HG03159 (cell line): ENCODE data around the gene SPACA7.
"Not testable (repeated sequence)": the region's sequence is repeated elsewhere in the genome, so short reads cannot be mapped to it uniquely, and the experiment has no call there.

Experiments
- ATAC-seq: cut with Tn5 transposase; IDR thresholded peaks from one replicate; pipeline ENCODE4 v1.9.1; 2021; ENCODE audit warnings: mild to moderate bottlenecking, moderate library complexity; ENCODE audit not compliant: unreplicated experiment

SPACA7 gene

DNA sequence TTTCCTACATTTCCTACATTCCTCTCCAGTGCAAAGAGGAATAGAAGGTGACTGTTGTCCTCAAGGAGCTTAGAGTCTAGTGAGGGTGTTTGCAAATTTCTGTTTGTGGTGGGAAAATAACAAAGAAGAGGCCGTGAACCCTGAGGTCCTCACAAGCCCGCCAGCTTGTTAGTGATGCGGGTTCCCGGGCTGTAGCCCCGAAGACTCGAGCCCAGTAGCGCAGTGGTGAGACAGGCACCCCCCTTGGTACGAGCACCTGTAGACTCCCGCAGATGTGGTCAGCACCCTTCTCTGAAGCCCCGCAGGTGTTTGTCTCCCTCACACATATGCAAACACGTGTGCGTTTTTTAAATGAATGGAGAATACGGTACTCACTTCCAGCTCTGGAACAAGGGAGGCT lies 26.5 kb upstream of the SPACA7 start:
- no peak for ATAC-seq

DNA sequence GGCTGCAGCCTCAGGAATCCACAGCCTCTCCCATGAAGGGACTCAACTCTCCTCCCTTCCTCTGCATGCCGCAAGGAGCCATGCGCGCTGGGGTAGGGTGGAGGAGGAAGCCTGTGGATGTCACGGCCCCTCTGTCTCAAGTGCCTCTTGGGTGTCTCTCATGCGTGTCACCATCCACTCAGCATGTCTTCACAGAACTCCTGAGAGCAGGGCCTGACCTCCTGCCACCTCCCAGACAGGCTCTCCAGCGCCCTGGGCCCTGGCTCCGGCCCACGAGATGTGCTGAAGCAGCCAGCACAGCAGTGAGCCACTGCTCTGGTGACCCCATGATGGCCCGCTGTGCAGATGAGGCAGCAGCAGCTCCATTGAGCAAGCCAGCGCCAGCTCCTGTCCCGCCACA lies 25.9 kb upstream of the SPACA7 start:
- no peak for ATAC-seq

DNA sequence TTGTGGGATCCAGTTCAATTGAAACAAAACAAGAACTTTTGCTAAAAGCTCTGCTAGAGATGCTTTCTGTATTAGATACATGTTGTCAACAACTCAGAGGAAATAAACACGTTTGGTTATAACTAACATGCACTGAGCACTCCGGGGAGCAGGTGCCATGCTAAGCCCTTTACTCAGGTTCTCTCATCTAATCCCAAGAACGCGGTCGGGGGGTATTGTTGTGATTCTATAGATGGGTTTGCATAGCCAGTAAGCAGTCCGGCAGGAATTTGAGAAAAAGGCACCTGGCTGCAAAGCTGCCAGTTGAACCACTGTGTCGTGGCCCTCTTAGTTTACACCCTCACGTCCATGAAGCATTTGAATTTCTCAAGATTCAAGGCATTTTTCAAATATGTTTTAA lies 24.3 kb upstream of the SPACA7 start:
- no peak for ATAC-seq

DNA sequence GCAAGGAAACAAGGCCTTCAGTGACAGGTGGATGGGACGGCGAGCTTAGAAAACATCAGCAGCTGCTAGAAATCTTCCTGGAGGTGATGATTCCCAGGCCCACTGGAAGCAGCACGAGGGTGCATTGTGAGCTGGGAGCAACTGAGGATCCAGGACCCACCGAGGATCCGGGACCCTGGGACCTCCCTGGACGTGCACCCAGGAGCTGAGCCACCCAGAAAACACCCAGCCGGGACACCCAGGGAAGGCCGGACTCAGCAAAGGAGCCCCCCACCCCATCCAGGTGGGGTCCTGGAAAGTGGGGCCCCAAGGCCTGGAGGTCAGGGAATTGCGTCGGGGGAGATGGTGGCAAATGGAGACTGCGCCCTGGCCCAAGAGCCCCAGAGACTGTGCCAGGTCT lies 22.3 kb upstream of the SPACA7 start:
- no peak for ATAC-seq

DNA sequence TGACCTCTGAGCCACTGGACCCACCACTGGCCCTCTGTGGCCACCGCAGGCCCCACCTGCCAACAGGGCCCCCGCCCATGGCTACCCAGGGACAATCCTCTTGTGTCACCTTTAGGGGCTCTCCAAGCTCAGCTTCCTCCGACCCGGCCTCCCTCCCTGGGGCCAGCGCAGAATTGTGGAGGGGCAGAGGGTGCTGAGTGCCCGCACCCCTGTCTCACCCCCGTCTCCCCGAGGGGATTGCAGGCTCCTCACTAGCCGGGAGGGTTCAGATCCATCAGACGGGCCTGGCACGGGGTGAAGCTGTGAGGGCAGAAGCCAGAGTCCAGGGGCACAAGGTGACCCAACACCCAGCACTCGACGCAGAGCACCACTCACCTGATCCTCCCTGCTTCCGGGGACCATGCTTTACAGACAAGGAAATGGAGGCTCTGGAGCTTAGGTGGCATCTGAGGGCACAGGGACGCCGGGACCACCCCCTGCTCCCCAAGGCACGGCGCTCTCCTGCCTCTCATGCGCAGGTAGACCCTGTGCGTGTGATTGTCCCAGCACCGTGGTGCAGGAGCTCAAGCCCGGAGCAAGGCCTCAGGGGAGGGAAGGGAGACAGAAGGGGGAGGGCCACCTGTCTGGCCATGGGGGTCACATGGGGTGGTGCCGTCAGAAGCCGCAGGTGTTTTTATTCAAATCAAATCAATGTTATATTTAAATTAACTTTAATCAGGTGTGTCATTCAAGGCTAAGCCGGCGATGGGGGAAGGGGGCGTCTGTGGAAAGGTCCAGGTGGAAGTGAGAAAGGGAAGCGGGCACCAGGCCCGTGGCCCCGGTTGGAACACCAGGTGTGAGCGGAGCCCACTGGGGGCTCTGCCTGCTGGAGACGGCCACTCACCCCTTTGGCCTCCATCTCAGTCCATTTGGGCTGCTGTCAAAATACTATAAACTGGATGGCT lies 21.6 kb upstream of the SPACA7 start:
- no peak for ATAC-seq

DNA sequence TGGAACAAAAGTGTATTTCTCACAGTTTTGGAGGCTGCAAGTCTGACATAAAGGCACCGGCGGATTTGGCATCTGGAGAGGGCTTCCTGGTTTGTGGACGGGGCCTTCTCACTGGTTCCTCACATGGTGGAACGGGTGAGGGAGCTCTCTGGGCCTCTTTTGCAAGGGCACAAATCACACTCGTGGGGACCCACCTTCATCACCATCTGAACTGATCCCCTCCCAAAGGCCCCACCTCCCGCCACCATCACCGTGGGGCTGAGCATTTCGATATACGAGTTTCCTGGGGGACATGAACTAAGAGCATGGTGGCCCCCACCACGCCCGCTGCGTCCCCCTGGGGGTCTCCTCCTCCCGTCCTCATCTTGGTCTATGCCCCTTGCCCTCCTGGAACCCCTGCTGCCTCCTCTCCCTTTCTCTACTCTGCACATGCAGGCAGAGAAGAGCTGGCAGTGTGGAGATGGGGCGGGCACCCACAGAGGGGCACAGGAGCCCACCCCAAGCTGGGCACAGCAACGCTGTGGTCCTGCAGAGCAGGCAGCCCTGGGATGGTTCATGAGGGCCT lies 20.8 kb upstream of the SPACA7 start:
- ATAC-seq: no peak

DNA sequence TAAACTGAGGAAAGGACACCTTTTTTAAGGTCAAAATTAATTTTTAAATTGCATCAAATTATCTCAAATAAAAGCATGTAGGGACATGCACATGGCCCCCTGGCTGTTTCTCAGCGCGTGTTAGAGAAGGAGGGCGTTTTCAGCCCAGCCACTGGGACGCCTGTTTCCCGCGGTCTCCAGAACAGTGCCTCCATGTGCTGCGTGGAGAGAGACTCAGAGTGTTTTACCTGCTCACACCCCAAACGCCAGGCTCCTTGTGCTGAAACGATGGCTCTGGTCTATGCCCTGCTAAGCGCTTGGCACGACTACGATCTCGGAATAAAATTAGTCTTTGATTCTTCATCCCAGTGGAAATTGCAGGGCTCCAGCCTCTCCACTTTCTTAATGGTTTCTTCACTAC lies 20.0 kb upstream of the SPACA7 start:
- ATAC-seq: no peak

DNA sequence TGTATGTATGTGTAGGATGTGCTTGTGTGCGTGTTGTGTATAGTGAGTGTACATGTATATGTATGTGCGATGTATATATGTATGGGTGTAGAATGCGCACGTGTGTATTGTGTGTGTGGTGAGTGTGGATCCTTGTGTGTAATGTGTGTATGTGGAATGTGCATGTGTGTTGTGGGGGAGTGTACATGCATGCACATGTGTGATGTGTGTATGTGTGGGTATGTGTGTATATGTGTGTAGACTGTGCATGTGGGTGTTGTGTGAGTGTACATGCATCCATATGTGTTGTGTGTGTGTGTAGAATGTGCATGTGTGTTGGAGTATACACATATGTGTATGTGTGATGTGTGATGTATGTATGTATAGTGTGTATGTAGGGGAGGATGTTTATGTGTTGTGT lies 18.0 kb upstream of the SPACA7 start:
- ATAC-seq: no peak

DNA sequence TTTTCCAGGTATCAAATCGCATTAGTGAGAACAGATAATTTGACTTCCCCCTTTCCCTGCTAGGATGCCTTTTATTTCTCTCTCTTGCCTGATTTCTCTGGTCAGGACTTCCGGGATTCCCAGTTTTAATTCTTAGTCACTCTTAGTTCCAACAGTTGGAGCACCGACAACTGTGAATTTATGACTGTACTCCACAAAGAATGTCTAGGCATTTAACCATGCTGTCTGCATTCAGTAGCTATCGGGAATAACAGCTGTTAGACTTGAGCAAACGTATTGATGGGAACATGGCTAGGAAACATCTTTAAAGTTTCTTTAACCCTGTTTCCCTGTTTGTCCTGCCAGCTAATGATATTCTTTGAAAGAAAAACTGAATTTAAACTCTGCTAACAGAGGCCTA lies 14.1 kb upstream of the SPACA7 start:
- no peak for ATAC-seq

DNA sequence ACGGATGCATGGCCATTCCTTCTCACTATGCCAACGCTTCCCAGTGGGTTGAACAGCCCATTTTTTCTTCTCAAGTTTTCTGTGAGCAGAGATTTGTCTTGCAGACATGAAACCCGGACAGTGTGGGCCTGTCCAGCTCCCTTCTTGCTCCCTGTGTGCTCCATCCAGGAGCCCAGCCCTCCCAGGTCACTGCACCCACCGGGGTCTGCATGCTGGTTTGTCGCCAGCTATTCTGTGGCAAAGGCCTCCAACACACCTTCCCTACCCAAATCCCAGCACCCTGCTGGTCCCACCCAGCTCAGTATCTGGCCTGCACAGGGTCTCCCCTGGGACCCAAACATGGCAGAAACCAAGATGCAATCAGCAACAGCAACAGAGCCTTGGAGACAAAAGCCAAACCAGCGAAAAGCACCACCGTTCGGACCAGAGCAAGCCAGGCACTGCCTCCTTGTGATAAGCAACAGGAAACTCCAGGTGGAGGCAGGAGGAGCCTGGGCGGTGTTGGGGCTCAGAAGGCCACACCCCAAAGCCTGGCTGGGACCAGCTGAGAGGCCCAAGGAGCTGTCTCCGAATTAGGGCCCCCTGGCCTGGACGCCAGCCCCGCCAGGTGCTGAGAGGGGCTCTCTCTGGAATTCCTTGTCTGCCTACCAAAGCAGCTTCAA lies 12.2 kb upstream of the SPACA7 start:
- ATAC-seq: no peak

DNA sequence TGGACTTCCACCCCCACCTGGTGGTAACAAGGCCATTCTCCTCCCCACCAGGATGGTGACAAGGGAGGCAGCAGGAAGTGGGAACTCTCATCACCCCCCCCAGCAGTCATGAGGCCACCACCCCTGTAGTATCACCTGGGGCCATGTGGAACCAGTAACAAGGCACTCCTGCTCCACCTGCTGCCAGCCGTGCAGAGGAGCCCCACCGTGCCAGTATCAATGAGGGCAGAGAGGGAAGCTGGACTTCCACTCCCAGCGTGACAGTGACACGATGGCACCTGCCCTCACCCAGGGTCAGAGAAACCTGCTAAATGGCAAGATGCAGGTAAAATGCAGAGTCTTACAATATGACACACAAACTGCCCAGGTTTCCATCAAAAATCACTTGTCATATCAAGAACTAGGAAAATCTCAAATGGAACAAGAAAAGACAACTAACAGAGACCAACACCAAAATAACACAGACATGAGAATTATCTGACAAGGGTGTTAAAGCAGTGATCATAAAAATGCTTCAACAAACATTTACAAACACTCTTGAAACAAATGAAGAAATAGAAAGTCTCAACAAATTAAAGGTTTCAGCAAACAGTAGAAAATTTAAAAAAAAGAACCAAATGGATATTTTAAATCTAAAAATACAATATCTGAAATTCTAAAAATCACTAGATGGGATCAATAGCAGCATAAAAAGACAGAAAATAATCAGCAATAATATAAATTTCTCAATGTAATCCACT lies 9.1 kb upstream of the SPACA7 start:
- no peak for ATAC-seq

DNA sequence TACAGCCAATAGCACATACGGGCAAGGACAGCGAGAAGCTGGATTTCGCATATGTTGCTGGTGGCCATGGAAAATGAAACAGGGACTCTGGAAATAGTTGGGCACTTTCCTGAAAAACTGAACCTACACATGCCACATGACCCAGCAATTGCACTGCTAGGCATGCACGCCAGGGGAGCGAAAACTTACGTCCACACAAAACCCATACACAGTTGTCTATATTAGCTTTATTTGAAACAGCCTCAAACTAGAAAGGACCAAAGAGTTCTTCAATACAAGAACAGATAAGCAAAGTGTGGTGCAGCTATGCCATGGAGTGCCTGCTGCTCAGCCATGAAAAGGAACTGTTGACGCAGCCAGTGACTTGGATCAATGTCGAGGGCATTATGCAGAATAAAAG lies 7.3 kb upstream of the SPACA7 start:
- no peak for ATAC-seq

DNA sequence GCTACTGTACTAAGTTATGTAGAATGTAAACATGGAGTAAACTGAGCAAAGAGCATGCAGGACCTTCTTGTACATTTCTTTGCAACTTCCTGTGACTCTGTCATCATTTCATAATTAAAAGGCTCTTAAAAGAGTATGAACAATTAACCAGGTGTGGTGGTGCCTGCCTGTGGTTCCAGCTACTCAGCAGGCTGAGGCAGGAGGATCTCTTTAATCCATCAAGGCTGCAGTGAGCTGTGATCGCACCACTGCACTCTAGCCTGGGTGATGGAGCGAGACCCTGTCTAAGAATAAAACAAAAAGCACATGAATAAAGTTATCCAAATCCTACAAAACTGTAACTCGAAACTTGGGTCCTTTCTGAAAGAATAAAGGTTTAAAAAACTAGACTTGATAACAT lies 5.8 kb upstream of the SPACA7 start:
- no peak for ATAC-seq

DNA sequence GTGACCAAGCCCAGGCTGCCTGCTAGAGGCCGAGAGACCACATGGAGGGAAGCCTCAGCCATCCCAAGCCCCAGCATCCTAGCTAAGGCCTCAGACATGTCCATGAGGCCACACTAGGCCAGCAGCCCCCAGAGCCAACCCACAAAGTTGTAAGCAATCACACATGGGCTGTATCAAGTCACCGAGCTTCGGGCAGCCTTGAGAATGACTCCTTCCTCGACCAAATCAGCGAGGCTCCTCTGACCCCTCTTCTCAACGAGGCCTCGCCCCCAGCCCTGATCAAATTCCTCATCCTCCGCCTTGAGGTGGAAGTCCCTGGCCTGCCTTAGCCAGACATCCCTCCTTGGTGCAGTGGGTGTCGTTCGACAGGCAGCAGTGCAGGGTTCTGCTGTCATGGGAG lies 1.9 kb upstream of the SPACA7 start:
- ATAC-seq: no peak

DNA sequence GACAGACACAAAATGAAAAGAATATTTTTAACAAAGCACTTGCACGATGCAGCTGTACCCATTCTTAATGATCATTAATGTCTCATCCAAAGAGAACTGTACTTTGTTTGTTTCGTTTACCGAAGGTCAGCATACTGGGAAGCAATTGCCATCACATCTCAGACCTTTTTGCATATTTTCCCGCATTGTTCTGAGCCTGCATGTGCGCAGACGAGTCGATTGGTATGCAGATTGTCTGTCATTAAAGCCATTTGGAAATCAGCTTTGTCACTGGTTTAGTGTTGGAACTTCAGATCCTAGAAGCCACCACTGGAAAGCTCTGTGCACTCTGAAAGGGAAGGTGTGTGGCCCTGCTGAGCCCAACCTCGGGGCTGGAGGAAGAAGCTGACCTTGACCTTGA lies 15.6 kb downstream of the SPACA7 start:
- ATAC-seq: no peak

DNA sequence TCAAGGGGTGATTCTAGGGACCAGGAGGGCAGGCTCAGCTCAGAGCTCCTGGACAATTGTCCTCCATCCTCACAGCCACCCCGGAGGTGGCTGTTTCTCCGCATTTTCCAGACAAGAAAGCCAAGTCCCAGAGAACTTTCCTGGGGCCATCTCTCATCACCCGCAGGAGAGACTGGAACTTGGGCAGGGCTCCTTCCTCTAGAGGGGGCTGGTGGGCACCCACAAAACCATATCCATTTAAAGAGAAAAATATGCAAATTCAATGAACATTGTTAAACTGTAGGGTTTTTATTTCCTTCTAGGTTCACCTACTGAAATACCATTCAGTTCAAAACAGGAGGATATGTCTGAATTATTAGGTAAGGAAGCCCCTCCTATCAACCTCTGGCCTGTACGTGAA lies 16.6 kb downstream of the SPACA7 start:
- no peak for ATAC-seq

DNA sequence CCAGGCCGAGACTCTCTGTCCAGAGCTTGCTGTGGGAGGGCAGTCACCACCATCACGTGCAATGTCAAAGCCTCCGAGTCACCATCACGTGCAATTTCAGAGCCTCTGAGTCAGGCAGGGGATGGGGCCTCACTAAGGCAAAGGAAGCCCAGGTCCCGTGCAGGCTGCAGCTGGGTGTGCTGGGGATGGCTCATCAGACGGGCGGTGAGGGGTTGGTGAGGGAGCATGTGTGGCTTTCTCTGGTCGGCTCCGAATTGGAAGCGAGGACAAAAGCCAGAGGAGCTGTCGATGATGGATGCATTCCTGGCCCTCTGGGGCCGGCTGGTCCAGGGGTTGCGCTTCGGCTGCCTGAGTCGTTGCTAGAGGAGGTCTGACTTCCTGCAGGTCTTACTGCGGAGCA lies 18.9 kb downstream of the SPACA7 start:
- not testable (repeated sequence) for ATAC-seq

DNA sequence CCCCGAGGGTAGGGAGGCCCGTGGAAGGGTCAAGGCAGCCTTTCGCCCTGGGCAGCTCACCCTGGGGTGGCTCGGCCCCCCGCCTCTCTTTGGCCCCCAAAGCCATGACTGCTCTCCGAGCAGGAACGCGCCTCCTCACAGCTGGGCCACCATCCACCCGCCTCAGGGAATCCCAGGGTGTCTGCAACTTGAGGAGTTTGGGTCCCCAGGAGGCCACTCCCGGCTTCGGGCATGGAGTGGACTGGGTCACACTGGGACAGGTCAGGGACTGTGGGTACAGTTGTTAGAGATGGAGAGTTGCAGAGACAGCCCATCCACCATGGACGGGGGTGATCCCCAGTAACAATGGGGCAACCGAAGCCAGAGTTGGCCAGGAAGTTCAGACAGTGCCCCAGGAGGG lies 19.8 kb downstream of the SPACA7 start:
- not testable (repeated sequence) for ATAC-seq

DNA sequence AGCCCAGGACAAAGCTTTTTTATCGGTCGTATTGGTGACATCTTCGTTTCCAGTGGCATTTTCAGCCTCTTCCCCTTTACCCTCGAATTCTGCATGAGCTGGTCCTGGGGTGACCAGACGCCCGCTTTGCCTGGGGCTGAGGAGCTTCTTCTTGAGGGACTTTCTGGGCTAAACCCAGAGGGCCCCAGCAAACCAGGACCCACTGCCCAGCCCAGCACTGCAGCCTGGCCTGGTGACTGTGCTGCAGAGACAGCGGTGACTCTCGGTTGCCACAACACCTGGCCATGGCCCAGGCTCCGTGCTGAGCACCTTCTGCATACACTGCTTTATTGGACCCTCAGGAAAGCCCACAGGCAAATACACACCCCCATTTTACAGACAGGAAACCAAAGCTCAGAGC lies 21.0 kb downstream of the SPACA7 start:
- ATAC-seq: no peak

DNA sequence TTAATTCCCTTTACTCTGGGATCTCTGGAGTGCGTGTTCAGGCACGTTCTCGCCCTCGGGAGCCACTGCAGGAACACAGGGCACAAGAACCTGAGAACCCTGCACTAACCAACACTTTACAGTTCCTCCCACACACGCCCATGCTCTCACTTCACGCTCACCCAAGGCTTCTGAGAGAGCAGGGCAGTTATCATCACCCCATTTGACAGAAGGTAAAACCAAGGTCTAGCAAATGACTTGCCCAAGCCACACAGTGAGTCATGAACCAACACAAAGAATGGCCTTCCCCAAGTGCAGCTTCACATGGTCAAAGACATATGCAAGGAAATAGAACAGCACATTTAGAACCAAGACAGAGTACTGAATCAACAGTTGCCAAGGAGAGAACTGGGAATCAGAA lies 22.2 kb downstream of the SPACA7 start:
- not testable (repeated sequence) for ATAC-seq

DNA sequence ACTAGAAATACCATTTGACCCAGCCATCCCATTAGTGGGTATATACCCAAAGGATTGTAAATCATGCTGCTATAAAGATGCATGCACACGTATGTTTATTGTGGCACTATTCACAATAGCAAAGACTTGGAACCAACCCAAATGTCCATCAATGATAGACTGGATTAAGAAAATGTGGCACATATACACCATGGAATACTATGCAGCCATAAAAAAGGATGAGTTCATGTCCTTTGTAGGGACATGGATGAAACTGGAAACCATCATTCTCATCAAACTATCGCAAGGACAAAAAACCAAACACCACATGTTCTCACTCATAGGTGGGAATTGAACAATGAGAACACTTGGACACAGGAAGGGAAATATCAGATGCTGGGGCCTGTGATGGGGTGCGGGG lies 33.7 kb downstream of the SPACA7 start:
- not testable (repeated sequence) for ATAC-seq
